GM21390 (cell line): Measurements from ENCODE around the gene GABPB1.

Experiments used
- ATAC-seq: cut with Tn5 transposase; IDR thresholded peaks from one replicate; pipeline ENCODE4 v1.9.1; 2021; ENCODE audit not compliant: unreplicated experiment

Gene GABPB1

GRCh38 chr15:50244959-50245624 is 109.9 kb downstream of the GABPB1 start:
- ATAC-seq: no peak

DNA sequence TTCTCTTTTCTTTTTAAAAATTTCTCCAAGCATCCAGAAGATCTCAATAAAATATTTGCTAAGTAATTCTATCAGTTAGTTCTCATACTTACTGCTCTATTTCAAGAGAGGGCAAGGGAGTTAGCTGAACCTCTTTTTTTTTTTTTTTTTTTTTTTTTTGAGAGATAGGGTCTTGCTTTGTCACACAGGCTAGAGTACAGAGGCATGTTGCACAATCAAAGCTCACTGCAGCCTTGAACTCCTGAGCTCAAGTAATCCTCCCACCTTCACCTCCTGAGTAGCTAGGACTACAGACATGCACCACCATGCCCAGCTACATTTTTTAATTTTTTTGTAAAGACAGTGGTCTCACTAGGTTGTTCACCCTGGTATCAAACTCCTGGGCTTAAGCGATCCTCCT is 110.8 kb downstream of the GABPB1 start:
- no peak for ATAC-seq

GRCh38 chr15:50241684-50242450 is 113.1 kb downstream of the GABPB1 start:
- ATAC-seq: no peak

GRCh38 chr15:50238255-50238654 is 116.7 kb downstream of the GABPB1 start:
- no peak for ATAC-seq

GRCh38 chr15:50236433-50236832 is 118.6 kb downstream of the GABPB1 start:
- no peak for ATAC-seq

GRCh38 chr15:50235794-50236193 is 119.2 kb downstream of the GABPB1 start:
- no peak for ATAC-seq

DNA sequence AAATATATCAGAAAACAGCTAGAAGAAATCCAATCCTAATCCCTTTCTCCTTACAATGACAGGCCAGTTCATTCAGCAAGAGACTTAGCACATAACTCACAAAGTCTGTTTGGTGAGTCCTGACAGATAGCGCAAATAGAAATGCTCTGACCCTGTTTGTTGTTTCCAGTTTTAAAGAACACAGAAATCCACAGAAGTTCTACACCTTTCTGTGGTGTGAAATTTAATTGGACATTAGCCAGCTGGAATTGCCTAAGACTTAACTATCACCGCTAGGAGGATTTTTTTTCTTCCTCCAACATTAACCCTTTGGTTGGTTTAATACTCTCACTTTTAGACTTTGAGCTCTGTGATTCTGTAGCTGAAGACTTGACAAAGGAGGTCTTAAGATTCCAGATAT is 120.2 kb downstream of the GABPB1 start:
- no peak for ATAC-seq

DNA sequence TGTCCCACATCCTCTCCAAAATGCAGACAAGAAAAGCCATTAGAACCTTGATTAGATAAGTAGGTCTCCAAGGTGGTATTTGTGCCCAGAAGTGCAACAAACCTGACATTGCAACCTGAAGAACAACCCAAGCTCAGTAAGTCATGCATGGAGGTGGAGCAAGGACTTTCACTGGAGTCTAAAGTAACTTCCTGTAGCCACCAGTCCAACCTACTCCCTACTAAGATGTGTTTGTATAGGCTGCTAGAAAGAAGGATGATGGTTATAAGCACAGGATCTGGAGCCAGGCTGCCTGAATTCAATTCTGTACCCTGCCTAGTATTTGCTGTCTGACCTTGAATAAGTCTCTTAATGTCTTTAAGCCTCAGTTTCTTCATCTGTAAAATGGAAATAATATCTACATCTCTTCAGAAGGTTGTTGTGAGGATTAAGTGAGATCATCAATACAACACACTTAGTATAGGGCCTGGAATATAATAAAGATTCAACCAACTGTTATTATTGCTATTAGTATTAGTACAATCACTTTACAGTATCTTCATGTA is 121.7 kb downstream of the GABPB1 start:
- no peak for ATAC-seq

- no peak for ATAC-seq
Measured at GRCh38 chr15:50232791-50233190, 122.2 kb downstream of the GABPB1 start.

DNA sequence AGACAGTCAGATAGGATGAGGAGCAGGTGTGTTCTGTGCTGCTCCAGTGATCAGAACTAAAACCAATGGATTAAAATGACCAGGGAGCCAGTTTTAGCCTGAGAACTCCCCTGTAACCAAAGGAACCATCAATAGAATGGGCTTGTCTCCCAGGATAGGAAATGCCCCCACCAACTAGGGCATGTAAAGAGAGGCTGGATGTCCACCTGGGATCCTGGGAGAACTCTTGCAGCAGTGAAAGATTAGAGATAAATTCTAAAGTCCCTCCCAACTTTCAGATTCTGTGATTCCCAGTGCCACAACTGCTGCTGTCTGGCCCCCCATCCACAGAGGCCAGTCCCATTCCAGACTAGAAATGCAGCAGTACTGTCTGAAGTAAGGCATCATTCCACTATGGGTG is 123.2 kb downstream of the GABPB1 start:
- ATAC-seq: no peak

GRCh38 chr15:50229336-50229735 is 125.7 kb downstream of the GABPB1 start:
- no peak for ATAC-seq

DNA sequence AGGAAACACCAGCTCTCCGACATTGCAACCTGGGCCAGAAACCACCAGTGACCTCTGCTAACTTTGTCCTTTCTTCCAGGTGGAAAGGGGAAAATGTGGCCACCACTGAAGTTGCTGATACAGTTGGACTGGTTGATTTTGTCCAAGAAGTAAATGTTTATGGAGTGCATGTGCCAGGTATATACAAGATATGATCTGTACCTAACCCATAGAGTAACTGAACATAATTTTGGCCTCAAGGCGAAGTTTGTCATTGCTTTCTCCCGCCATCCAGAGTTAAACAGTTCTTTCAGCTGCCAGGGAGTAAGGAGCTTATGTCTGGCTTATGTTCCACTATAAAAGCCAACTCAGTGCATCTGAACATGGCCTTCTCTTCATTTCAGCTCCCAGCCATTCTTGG is 126.1 kb downstream of the GABPB1 start:
- ATAC-seq: no peak

- ATAC-seq: no peak
Measured at GRCh38 chr15:50227076-50227475, 127.9 kb downstream of the GABPB1 start.

DNA sequence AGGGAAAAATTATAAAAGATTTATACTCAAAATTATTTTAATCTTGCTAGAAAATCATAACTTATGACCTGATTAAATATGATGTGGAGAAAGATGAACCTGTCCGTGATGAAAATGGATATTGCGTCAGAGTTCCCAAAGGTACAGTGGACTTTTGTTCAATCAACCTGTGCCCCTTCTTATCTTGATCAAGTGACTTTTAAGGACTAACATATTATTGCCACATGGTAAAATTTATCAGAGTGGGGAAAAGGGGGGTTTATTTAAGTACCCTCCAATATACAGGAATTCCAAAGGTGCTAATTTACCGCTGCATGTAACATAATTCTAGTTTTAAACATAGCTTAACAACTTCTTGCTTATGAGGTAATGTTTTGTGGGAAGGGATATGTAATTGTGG is 129.1 kb downstream of the GABPB1 start:
- ATAC-seq: no peak
